ENCODE data around the gene OR7G2.

Gene OR7G2

GRCh38 chr19:9107375-9107774, at the start of gene OR7G2:
Gene OR7G2 (minus strand): TSS chr19:9107475. CDS start chr19:9103243, 4,232 bp downstream.
- no peak for DNase-seq

DNA sequence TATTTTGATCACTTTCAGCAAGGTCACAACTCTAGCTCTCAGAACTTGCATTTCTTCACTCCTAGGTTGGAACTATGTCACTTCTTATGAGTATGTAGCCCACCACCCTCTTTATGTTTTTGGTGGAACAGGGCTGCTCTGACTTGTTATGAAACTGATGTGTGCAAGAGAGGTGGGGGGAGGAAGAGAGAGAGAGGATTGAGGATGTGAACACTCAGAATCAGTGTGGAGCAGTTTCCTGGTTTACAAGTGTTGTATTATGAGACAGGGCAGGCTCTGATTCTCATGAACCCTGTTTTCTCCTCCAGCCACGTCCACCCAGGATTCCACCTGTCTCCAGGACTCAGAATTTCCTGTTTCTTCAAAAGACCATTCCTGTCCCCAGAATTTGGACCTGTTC, 49.0 kb upstream of the OR7G2 start:
- no peak for DNase-seq

- DNase-seq = no peak
Measured at GRCh38 chr19:9155591-9155990, 48.3 kb upstream of the OR7G2 start.

- DNase-seq = no peak
Measured at GRCh38 chr19:9151367-9151766, 44.1 kb upstream of the OR7G2 start.

DNA sequence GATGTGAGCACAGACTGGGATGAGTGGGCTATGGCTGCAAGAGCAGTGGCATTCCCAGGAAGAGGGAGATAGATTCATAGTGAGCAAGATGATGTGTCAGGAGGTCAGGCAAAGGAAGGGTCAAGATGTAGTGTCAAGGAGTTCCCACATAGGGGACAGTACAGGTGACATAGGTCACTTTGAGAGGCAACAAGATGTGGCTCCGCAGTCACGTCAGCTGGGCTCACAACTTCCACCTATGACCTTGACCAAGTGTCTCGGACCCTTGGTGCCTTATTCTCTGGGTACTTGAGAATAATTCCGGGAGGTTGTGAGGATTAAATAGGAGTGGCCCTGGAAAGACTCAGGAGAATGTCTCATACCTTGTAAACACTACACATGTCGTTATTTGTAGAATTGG, 43.4 kb upstream of the OR7G2 start:
- DNase-seq = no peak

DNA sequence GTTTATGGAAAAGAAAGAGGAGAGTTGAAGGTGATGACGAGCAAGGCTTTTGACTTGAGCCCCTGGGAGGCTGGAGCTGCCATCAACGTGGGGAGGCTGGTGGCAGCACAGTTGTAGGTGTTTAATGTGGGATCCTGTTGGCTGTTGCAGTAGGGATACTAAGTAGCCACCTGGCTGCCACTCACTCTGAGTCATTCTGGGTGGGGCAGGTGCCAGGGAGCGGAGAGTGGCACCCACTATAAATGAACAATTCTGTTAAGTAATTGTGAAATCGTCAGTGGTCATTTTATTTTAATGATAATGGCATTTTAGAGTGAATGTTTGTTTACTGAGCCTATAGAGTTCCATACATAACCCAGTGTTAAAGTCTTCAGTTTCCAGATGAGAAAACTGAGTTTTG, 42.7 kb upstream of the OR7G2 start:
- DNase-seq = no peak

DNA sequence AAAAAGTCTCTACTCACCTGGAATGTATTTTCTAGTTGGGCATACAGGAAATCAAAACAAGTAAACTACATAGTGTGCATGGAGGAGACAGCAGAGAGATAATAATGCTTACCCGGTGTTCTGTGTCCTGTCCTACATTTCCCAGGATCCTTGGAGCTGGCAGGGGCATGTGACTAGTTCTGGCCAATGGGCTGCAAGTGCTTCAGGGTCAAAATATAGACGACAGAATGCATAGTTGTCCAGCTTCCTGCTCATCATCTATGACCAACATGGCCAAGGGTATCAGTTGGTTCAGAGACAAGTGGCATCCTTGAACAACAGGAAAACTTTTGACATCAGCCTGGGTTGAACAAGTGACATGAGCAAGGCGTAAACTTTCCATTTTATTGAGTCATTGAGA, 41.4 kb upstream of the OR7G2 start:
- no peak for DNase-seq

- DNase-seq = no peak
Measured at GRCh38 chr19:9146882-9147281, 39.6 kb upstream of the OR7G2 start.

DNA sequence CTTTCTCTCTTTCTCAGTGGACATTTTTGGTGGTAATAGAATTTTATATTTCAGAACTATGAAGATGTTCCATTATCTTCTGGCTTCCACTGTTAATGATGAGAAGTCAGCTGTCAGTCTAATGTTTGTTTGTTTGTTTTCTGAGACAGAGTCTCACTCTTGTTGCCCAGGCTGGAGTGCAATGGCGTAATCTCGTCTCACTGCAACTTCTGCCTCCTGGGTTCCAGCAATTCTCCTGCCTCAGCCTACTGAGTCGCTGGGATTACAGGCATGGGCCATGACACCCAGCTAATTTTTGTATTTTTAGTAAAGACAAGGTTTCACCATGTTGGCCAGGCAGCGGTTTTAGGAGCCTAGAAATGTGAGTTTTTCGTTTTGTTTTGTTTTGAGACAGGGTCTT, 37.6 kb upstream of the OR7G2 start:
- no peak for DNase-seq

- peak; percentile 98 for DNase-seq
Measured at GRCh38 chr19:9140159-9140874, 33.0 kb upstream of the OR7G2 start, which contains the start of gene ZNF317. Gene ZNF317 (plus strand): TSS chr19:9140397. CDS start chr19:9156017, 15,620 bp downstream.

GRCh38 chr19:9139609-9140158, 32.4 kb upstream of the OR7G2 start:
- peak; percentile 37 for DNase-seq

GRCh38 chr19:9132422-9132821, 25.1 kb upstream of the OR7G2 start:
- DNase-seq = no peak

DNA sequence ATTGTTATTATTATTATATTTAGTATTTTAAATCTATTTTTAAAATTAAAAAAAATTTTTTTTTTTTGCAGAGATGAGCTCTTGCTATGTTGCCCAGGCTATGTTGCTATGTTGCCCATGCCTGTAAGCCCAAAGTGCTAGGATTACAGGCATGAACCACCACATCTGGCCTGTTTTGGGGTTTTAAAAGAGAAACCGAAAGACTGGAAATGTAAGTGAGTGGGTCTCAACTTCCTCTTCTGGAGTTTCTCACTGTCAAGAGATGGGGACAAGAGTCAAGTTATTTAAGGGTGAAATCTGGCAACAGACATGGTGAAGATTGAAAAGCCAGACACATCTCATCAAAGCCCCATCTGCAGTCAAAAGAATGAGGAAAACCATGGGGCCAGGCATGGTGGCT, 23.7 kb upstream of the OR7G2 start:
- no peak for DNase-seq

DNA sequence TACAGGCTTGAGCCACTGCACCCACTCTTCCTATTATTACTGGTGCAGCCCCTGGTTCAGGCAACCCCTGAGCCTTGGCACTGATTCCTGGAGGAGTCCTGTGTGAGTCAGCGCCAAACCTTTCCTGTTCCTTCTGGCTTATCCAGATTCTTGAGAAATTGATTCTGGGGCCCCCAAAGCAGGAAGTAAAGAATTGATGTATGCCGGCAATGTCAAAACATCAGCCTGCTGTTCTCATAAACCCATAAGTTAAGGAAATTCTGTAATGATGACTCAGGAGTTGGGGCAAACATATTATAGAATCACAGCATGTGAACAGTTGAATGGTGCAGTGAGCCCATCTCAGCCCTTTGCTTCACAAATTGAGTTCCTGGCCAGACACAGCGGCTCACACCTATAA, 20.9 kb upstream of the OR7G2 start:
- no peak for DNase-seq

DNA sequence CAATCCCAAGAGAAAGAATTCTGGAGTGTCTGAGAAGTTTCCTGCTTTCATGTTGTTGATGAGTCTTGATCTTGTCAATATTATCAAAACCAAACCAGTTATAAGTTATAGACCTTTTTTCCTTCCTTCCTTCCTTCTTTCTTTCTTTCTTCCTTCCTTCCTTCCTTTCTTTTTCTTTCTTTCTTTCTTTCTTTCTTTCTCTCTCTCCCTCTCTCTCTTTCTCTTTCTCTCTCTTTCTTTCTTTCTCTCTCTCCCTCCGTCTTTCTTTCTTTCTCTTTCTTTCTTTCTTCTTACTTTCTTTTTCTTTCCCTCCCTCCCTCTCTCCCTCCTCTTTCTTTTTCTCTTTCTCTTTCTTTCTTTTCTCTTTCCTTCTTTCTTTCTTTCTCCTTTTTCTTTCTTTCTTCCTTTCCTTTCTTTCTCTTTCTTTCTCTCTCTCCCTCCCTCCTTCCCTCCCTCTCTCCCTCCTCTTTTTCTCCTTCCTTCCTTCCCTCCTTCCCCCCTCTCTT, 19.7 kb upstream of the OR7G2 start, which contains the start of gene OR7G3:
Gene OR7G3 (minus strand): TSS at position 51 of the 506 bp plus-strand sequence. CDS start 0 bp downstream, at position 51.
- no peak for DNase-seq

- DNase-seq = no peak
Measured at GRCh38 chr19:9116547-9116946, 9.3 kb upstream of the OR7G2 start.

DNA sequence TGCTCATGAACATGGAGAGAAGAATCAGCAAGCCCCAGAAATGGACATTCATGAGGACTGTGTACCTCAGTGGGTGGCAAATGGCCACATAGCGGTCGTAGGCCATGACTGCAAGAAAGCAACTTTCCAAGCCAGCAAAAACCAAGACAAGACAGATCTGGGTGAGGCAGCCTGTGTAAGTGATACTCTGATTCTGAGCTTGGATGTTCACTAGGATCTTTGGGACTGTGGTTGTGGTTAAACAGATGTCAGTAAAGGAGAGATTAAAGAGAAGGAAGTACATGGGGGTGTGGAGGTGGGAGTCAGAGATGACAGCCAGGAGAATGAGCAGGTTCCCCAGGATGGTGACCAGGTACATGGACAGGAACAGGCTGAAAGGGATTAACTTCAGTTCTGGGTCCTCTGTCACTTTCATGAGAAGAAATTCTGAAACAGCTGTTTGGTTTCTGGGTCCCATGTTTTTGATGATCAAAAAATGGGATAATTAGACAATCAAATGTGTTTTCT, 8.1 kb upstream of the OR7G2 start, which contains the start of gene OR7G1:
Gene OR7G1 (minus strand): TSS at position 457 of the 507 bp plus-strand sequence. CDS start 0 bp downstream, at position 457.
- no peak for DNase-seq

- no peak for DNase-seq
Measured at GRCh38 chr19:9109959-9110358, 2.7 kb upstream of the OR7G2 start.

DNA sequence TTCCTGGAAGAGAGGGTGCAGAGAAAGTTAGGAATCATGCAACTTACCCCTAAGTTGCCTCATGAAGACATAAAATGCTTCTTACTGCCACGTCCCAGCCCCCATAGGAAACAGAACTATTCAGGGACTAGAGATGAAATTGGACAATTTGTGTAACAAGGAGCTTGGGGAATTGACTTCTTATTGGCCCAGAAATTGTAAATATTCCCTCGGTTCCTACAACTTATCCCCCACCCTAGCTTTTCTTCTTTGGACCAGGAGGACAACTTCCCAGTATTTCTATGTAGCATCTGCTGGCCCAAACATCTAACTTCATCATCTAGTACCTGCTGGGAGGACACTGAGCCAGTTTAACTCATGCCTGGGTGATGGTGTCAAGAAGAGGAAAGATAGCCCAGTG, 20.5 kb downstream of the OR7G2 start, which contains the start of gene OR1M1:
Gene OR1M1 (plus strand): TSS at position 301 of the 400 bp plus-strand sequence. CDS start 6,184 bp downstream, outside the sequence.
- no peak for DNase-seq

- no peak for DNase-seq
Measured at GRCh38 chr19:9078651-9079050, 28.6 kb downstream of the OR7G2 start.

DNA sequence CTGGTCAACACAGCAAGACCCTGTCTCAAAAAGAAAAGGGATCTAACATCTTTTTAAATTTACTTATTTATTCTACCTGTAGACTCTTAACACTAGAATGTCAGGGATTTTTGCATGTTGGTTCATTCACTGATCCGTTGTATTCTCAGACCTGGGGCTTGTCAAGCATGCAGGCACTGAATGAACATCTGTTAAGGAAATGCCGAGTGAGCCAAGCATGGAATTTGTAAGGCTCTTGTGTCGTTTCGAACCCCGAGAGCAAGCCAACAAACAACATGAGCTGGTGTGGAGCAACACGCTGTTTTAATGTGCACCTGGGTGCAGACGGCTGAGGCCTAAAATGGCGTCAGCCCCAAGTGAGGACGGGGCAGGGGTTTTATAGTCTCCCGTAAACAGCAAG, 30.4 kb downstream of the OR7G2 start:
- no peak for DNase-seq

DNA sequence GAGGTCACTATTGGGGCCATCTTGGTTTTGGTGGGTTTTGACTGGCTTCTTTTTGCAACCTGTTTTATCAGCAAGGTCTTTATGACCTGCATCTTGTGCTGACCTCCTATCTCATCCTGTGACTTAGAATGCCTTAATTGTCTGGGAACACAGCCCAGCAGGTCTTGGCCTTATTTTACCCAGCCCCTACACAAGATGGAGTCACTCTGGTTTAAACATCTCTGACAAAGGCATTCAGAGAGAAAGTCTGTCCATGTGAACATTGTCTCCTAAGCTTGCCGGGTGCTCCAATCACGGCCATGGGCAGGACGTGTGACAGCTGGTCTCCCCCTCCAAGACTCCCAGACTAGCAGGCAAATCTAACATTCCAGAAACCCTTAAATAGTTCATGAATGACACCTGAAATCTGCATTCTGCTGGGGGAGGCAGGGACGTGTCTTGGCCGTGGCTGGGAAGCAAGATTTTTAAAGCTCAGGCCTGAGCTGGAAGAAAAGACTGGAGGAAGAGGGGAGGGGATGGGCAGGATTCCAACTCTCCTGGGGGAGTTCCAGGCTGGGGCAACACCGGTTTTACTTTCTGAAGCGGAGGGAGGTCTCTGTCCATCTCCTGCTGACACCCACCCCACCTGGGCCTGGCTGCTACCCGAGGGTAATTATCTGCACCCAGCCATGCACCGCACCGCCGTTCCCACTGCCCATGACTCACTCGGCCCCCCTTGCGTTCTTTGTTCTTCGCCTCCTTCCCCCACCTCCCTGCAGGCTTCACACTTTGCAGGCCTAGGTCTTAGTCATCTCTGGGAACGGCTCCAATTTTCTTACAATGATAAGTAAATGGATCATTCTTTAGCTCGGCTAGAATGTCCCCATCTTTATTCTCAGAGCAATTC, 32.0 kb downstream of the OR7G2 start:
- peak; percentile 91 for DNase-seq

GRCh38 chr19:9073806-9074205, 33.5 kb downstream of the OR7G2 start:
- DNase-seq = no peak

Data from NCI-H69 (cell line).